ENCODE data around the gene CGN.

The CGN gene

GRCh38 chr1:151556052-151556451 is 44.9 kb downstream of the CGN start:
- H3K27me3 ChIP-seq (ENCODE audit: insufficient read depth, low read length) = no peaks in the 10 kb centered on the region
- no peaks in the 10 kb centered on the region for H3K9me3 ChIP-seq (ENCODE audit: low read length)

GRCh38 chr1:151562661-151563060 is 51.5 kb downstream of the CGN start:
- Histone ChIP-seq H3K27me3 (ENCODE audit: insufficient read depth, low read length) (no peaks in the 10 kb centered on the region), H3K4me3 (ENCODE audit: low read length) (no peak overlapping the region), H3K36me3 (ENCODE audit: insufficient read depth, low read length) (peaks cover 4% of the 10 kb centered on the region), H2AFZ (ENCODE audit: low read depth, low read length) (no peak overlapping the region), H3K9me3 (ENCODE audit: low read length) (no peaks in the 10 kb centered on the region), H3K4me1 (ENCODE audit: insufficient read depth, low read length) (peaks cover 15% of the 10 kb centered on the region)

More at GRCh38 chr1:151556052-151556451, 44.9 kb downstream of the CGN start:
- Histone ChIP-seq H3K4me1 (ENCODE audit: insufficient read depth, low read length) (no peaks in the 10 kb centered on the region), H3K4me3 (ENCODE audit: low read length) (no peak overlapping the region), H3K36me3 (ENCODE audit: insufficient read depth, low read length) (no peaks in the 10 kb centered on the region), H2AFZ (ENCODE audit: low read depth, low read length) (no peak overlapping the region)

- peaks cover 15% of the 10 kb centered on the region for H3K4me1 ChIP-seq (ENCODE audit: insufficient read depth, low read length)
- no peak overlapping the region for H2AFZ ChIP-seq (ENCODE audit: low read depth, low read length)
- no peaks in the 10 kb centered on the region for H3K27me3 ChIP-seq (ENCODE audit: insufficient read depth, low read length)
- no peak overlapping the region for H3K4me3 ChIP-seq (ENCODE audit: low read length)
- peaks cover 7% of the 10 kb centered on the region for H3K36me3 ChIP-seq (ENCODE audit: insufficient read depth, low read length)
- H3K9me3 ChIP-seq (ENCODE audit: low read length) = no peaks in the 10 kb centered on the region
These were observed 52.2 kb downstream of the CGN start for GRCh38 chr1:151563376-151563775.

DNA sequence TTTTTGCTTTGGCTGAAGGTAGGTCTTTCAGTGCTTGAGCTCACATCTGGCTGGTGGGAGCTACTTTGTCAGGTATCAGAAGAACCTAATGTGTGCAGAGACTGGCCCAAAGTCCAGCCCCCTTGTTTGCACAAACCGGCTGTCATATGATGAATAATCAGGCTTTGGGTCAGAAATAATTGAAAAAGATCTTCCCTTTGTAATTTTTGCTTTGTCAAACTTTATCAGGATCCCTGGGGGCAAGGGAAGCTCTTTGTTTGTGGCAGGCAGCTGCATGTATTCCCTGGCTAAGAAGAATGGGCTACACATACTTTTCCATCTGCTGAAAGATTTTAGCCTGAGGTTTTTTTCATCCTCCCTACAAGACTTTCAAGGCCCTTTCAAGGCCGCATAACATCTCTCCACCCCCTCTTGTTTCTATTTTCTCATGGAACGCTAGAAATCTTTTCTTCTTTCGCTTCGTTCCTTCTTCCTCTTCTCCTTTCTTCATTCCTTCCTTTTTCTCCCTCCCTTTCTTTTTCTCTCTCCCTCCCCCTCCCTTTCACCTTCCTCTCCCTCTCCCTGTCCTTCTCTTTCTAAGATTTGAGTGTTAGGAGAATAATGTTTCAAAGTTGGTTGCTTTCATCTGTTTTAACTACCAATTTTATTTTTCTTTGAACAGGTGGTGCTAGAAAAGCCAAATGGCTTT is 54.5 kb downstream of the CGN start:
- Histone ChIP-seq H3K4me1 (ENCODE audit: insufficient read depth, low read length) (peaks cover 15% of the 10 kb centered on the region), H2AFZ (ENCODE audit: low read depth, low read length) (no peak overlapping the region), H3K36me3 (ENCODE audit: insufficient read depth, low read length) (peaks cover 26% of the 10 kb centered on the region), H3K4me3 (ENCODE audit: low read length) (no peak overlapping the region), H3K9me3 (ENCODE audit: low read length) (no peaks in the 10 kb centered on the region), H3K27me3 (ENCODE audit: insufficient read depth, low read length) (no peaks in the 10 kb centered on the region)

DNA sequence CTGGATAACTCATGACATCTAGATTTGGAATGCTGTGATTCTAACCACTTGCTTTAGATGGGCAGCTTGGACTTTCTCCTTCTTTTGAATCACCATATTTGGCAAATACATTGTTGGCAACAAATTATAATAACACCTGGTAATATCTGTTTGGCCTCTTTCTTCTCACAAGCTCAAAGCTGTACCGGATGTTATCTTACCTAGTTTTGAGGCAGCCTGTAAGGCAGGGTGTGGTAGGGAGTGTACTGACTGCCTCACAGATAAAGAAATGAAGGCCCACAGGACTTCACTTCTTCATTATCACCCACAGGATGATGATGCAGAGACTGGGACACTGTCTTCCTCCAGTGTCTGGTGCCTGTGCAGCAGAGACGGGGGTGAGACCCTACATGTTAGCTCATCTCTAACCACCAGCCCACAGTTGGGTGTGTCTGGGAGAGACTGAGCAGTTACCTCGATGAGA is 57.5 kb downstream of the CGN start:
- Histone ChIP-seq H3K4me1 (ENCODE audit: insufficient read depth, low read length) (peaks cover 15% of the 10 kb centered on the region), H3K27me3 (ENCODE audit: insufficient read depth, low read length) (no peaks in the 10 kb centered on the region), H3K9me3 (ENCODE audit: low read length) (no peaks in the 10 kb centered on the region), H3K4me3 (ENCODE audit: low read length) (no peak overlapping the region), H2AFZ (ENCODE audit: low read depth, low read length) (no peak overlapping the region), H3K36me3 (ENCODE audit: insufficient read depth, low read length) (peaks cover 34% of the 10 kb centered on the region)

DNA sequence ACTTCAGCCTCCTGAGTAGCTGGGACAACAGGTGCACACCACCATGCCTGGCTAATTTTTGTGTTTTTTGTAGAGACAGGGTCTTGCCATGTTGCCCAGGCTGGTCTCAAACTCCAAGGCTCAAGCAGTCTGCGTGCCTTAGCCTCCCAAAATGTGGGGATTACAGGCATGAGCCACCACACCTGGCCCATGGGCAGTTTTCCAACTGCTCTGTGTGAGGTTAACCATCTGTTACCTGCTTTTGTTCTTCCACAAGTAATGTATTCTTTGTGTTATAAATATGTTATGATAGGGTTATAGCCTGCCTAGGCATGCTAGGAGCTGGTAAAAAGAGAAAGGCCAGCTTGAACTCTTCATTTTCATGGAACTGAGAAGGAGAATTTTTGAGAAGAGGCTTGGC is 59.6 kb downstream of the CGN start:
- no peak overlapping the region for H2AFZ ChIP-seq (ENCODE audit: low read depth, low read length)
- H3K36me3 ChIP-seq (ENCODE audit: insufficient read depth, low read length) = peaks cover 48% of the 10 kb centered on the region
- no peaks in the 10 kb centered on the region for H3K9me3 ChIP-seq (ENCODE audit: low read length)
- H3K4me1 ChIP-seq (ENCODE audit: insufficient read depth, low read length) = peaks cover 6% of the 10 kb centered on the region
- no peaks in the 10 kb centered on the region for H3K27me3 ChIP-seq (ENCODE audit: insufficient read depth, low read length)
- H3K4me3 ChIP-seq (ENCODE audit: low read length) = no peak overlapping the region

- Histone ChIP-seq H3K4me1 (ENCODE audit: insufficient read depth, low read length) (no peaks in the 10 kb centered on the region), H3K9me3 (ENCODE audit: low read length) (no peaks in the 10 kb centered on the region), H3K4me3 (ENCODE audit: low read length) (no peak overlapping the region), H3K27me3 (ENCODE audit: insufficient read depth, low read length) (no peaks in the 10 kb centered on the region), H2AFZ (ENCODE audit: low read depth, low read length) (no peak overlapping the region), H3K36me3 (ENCODE audit: insufficient read depth, low read length) (peaks cover 58% of the 10 kb centered on the region)
These were observed 63.7 kb downstream of the CGN start for GRCh38 chr1:151574575-151575529.

DNA sequence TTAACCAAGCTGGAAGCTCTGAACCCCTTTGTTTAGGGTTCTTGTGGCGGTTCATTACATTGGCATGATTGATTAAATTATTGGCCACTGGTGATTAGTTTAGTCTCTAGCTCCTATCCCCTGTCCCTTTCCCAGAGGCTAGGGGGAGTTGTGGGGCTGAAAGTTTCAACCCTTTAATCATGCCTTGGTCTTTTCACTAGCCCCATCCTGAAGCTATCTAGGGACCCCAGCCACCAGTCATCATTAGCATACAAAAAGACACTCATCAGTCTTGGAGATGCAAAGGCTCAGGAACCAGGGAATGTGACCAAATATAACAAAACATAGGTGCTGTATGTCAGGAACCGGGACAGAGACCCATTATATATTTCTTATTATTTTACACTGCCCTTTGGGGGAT is 66.0 kb downstream of the CGN start:
- no peak overlapping the region for H3K4me3 ChIP-seq (ENCODE audit: low read length)
- H2AFZ ChIP-seq (ENCODE audit: low read depth, low read length) = no peak overlapping the region
- H3K27me3 ChIP-seq (ENCODE audit: insufficient read depth, low read length) = no peaks in the 10 kb centered on the region
- H3K4me1 ChIP-seq (ENCODE audit: insufficient read depth, low read length) = no peaks in the 10 kb centered on the region
- H3K36me3 ChIP-seq (ENCODE audit: insufficient read depth, low read length) = peaks cover 67% of the 10 kb centered on the region
- no peaks in the 10 kb centered on the region for H3K9me3 ChIP-seq (ENCODE audit: low read length)

- Histone ChIP-seq H3K27me3 (ENCODE audit: insufficient read depth, low read length) (no peaks in the 10 kb centered on the region), H3K9me3 (ENCODE audit: low read length) (no peaks in the 10 kb centered on the region), H3K4me3 (ENCODE audit: low read length) (no peak overlapping the region), H3K36me3 (ENCODE audit: insufficient read depth, low read length) (peaks cover 67% of the 10 kb centered on the region), H2AFZ (ENCODE audit: low read depth, low read length) (no peak overlapping the region), H3K4me1 (ENCODE audit: insufficient read depth, low read length) (no peaks in the 10 kb centered on the region)
These were observed 67.8 kb downstream of the CGN start for GRCh38 chr1:151578941-151579340.

GRCh38 chr1:151579436-151580225 is 68.4 kb downstream of the CGN start:
- Histone ChIP-seq H3K9me3 (ENCODE audit: low read length) (no peaks in the 10 kb centered on the region), H3K4me1 (ENCODE audit: insufficient read depth, low read length) (no peaks in the 10 kb centered on the region), H3K27me3 (ENCODE audit: insufficient read depth, low read length) (no peaks in the 10 kb centered on the region), H3K36me3 (ENCODE audit: insufficient read depth, low read length) (peaks cover 61% of the 10 kb centered on the region), H2AFZ (ENCODE audit: low read depth, low read length) (no peak overlapping the region), H3K4me3 (ENCODE audit: low read length) (no peak overlapping the region)

GRCh38 chr1:151581451-151581850 is 70.3 kb downstream of the CGN start:
- no peaks in the 10 kb centered on the region for H3K4me1 ChIP-seq (ENCODE audit: insufficient read depth, low read length)
- H3K36me3 ChIP-seq (ENCODE audit: insufficient read depth, low read length) = peaks cover 45% of the 10 kb centered on the region
- H2AFZ ChIP-seq (ENCODE audit: low read depth, low read length) = no peak overlapping the region
- no peaks in the 10 kb centered on the region for H3K27me3 ChIP-seq (ENCODE audit: insufficient read depth, low read length)
- no peaks in the 10 kb centered on the region for H3K9me3 ChIP-seq (ENCODE audit: low read length)
- H3K4me3 ChIP-seq (ENCODE audit: low read length) = no peak overlapping the region

DNA sequence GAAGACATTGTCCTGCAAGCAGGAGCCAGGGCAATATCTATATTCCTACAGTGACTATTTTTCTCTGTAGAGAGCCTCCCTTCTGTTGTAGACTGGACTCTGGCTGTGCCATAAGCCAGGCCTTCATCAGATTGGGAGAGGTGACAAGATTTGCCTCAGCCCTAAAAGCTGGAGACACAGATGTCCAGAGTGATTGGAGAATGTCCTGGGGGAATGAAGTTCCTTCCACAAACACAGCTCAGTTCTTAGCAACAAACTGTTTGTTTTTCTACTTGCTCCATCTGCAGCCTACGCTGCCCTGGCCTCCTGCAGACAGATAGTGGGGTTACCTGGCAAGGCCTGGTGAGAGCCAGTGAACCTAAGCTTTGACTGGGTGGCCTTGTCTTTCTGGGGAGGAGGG is 70.7 kb downstream of the CGN start:
- Histone ChIP-seq H3K4me3 (ENCODE audit: low read length) (no peak overlapping the region), H3K4me1 (ENCODE audit: insufficient read depth, low read length) (no peaks in the 10 kb centered on the region), H3K27me3 (ENCODE audit: insufficient read depth, low read length) (no peaks in the 10 kb centered on the region), H3K9me3 (ENCODE audit: low read length) (no peaks in the 10 kb centered on the region), H3K36me3 (ENCODE audit: insufficient read depth, low read length) (peaks cover 43% of the 10 kb centered on the region), H2AFZ (ENCODE audit: low read depth, low read length) (no peak overlapping the region)

GRCh38 chr1:151583796-151584195 is 72.6 kb downstream of the CGN start:
- H3K4me1 ChIP-seq (ENCODE audit: insufficient read depth, low read length) = no peaks in the 10 kb centered on the region
- no peak overlapping the region for H2AFZ ChIP-seq (ENCODE audit: low read depth, low read length)
- H3K27me3 ChIP-seq (ENCODE audit: insufficient read depth, low read length) = no peaks in the 10 kb centered on the region
- H3K4me3 ChIP-seq (ENCODE audit: low read length) = no peak overlapping the region
- no peaks in the 10 kb centered on the region for H3K9me3 ChIP-seq (ENCODE audit: low read length)
- peaks cover 34% of the 10 kb centered on the region for H3K36me3 ChIP-seq (ENCODE audit: insufficient read depth, low read length)

Data from neuron (in vitro differentiated cells).